Testis (tissue), 2 donors: ENCODE results near the gene EFNA3.

Source experiments
- POLR2A ChIP-seq: fragments of 450-650 bp; IDR thresholded peaks from one replicate; pipeline ENCODE4 v1.6.1; 2017; ENCODE audit warnings: antibody characterized with exemption, mild to moderate bottlenecking, moderate library complexity
- TF ChIP-seq, protein P1 (sequence below), 3 experiments: fragments of 450-650 bp in 2 of 3; fragments of 200-600 bp in 1 of 3; sonication (generic) in 1 of 3; IDR thresholded peaks; one replicate each; pipeline ENCODE4 v1.5.1; 2016 to 2019; ENCODE audit warnings: antibody characterized with exemption in 3 of 3, mild to moderate bottlenecking in 2 of 3, moderate library complexity in 1 of 3

DNA sequence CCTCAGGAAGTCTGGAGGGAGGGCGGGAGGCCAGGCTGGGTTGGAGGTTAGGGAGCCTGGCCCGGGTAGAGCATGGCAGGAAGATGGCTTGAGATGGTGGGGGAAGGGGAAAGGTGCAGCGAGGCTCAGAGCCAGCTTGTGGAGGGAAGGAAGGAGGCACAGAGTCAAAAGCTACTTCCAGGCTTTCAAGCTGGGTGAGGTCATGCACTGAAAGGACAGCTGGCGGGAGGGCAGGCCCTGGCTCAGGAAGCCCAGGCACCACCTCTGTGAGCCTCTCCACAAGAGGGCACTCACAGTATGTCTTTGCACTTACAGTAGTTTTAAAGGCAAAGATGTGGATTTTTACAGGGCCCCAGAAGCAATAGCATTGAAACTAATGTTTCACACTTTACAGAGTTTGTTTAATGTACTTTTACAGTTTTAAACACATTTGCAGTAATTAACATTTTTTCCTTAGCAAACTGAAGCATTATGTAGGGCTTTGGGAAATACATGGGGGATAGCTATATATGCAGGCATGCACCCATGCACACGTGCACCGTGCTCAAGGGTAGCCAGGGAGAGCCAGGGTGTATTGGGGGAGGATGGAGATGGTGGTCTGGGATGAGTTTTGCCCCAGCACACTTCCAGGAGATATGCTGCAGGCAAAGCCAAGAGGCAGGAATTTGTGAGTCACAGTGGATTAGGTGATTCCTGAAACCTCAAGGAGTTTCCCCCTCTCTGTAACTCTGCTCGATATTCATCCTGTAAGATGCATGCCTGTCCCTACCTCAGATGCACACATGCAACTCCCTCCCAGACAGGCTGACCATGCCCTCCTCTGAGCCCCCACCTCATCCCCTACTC is 33.6 kb upstream of the EFNA3 start:
- TF ChIP-seq, protein P1, sequence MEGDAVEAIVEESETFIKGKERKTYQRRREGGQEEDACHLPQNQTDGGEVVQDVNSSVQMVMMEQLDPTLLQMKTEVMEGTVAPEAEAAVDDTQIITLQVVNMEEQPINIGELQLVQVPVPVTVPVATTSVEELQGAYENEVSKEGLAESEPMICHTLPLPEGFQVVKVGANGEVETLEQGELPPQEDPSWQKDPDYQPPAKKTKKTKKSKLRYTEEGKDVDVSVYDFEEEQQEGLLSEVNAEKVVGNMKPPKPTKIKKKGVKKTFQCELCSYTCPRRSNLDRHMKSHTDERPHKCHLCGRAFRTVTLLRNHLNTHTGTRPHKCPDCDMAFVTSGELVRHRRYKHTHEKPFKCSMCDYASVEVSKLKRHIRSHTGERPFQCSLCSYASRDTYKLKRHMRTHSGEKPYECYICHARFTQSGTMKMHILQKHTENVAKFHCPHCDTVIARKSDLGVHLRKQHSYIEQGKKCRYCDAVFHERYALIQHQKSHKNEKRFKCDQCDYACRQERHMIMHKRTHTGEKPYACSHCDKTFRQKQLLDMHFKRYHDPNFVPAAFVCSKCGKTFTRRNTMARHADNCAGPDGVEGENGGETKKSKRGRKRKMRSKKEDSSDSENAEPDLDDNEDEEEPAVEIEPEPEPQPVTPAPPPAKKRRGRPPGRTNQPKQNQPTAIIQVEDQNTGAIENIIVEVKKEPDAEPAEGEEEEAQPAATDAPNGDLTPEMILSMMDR (IDR thresholded peaks at IDR 0.05), result peak in 2 of 3 experiments; percentile 53 to 55
- no peak for TF ChIP-seq POLR2A
